Measurements from ENCODE around the gene TCP11.

GRCh38 chr6:35080016-35080680, 61.0 kb downstream of the TCP11 start:
- no peak for TF ChIP-seq ZBTB42 (CRISPR knock-in tag; IDR thresholded peaks at IDR 0.05)
- TF ChIP-seq FOXO4 (CRISPR knock-in tag; conservative IDR thresholded peaks at IDR 0.05), result no peak
- no peak for TF ChIP-seq ZNF12 (CRISPR knock-in tag; IDR thresholded peaks at IDR 0.05)
- TF ChIP-seq ZBTB7A (CRISPR knock-in tag; IDR thresholded peaks at IDR 0.05), result no peak
- no peak for TF ChIP-seq ATF5 (CRISPR knock-in tag; IDR thresholded peaks at IDR 0.05; ENCODE audit: low read depth)
- TF ChIP-seq CTCF (CRISPR knock-in tag; IDR thresholded peaks at IDR 0.05), result no peak
- TF ChIP-seq EED (CRISPR knock-in tag; IDR thresholded peaks at IDR 0.05), result no peak
- no peak for TF ChIP-seq SNAPC5 (CRISPR knock-in tag; IDR thresholded peaks at IDR 0.05; ENCODE audit: borderline replicate concordance)
- TF ChIP-seq GTF2F1 (IDR thresholded peaks at IDR 0.05; ENCODE audit: low read length), result no peak
- TF ChIP-seq JUN (CRISPR knock-in tag; IDR thresholded peaks at IDR 0.05), result no peak

Measured in HepG2 (cell line).